ENCODE results near the gene PRKCA.

- TF ChIP-seq YY1 (IDR thresholded peaks at IDR 0.05; ENCODE audit: insufficient read depth, insufficient read length) (no peak), ZNF274 (IDR thresholded peaks at IDR 0.05; ENCODE audit: low read depth, low read length) (no peak), SUZ12 (IDR thresholded peaks at IDR 0.05; ENCODE audit: extremely low read depth, insufficient read depth, insufficient read length) (no peak)
Observed at GRCh38 chr17:66514227-66514806, 211.9 kb downstream of the PRKCA start.

All from NT2/D1 (cell line).